NCI-H526 (cell line): ENCODE data around the gene SETBP1.

Source experiments
- DNase-seq, 2 experiments: peaks; one replicate each; lab custom pipeline; 2025; lab: John Stamatoyannopoulos, UW

The SETBP1 gene

GRCh38 chr18:45026162-45026561 lies 345.5 kb downstream of the SETBP1 start:
- DNase-seq, result no peak

DNA sequence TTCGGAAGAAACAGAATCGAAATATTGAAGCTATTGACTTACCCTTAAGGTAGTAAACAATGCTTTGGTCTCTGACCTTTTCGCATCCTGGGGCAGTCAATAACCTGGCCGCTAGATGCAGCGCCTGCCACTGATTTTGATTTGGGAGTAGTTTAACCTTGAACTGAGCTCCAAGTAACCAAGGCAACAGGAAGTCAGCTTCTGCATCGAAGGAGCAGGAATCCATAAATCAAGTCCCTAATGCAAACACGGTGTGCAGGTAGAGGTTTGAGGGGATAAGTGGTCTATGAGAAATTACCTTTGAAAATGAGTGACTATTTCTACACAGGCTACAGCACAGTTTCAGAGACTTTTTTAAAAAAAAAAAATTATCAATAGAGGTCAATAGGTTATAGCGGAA lies 353.5 kb downstream of the SETBP1 start:
- DNase-seq, result no peak

GRCh38 chr18:45037618-45038017 lies 356.9 kb downstream of the SETBP1 start:
- DNase-seq, result no peak

DNA sequence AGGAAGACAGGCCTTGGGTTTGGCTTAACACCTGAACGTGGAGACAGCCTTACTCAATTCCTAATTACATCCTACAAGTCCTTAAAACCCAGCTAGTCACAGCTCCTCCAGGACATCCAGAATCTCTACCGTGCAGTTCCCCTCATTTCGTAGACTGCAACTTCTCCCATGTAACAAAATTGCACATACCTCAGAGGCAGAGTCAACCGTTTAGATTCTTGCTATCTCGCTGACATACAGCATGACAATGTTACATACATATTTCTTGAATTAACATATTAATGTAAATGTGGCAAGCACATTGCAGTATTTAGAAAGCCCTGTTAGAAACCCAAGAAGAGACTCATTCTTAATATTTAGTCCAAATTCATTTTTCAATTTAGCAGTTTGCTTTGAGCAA lies 358.7 kb downstream of the SETBP1 start:
- no peak for DNase-seq

DNA sequence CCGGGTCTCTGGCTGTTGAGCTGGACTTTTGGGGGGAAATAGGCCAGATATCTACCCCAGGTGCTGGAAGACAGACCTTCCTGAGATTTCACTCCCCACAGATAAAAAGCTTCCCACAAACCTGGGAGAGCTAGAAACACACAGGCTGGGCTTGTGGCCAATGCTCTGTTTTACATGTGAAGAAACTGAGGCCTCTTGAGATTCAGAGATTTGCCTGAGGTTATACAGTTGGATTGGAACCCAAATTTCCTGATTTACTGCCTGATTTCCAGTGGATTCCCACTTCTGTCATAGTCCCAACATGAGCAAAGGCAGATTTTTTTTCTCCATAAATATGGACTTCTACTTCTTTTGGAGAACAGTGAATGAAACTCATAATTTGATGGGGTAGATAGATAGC lies 360.2 kb downstream of the SETBP1 start:
- no peak for DNase-seq

- no peak for DNase-seq
These were observed 364.1 kb downstream of the SETBP1 start for GRCh38 chr18:45044787-45045186.

DNA sequence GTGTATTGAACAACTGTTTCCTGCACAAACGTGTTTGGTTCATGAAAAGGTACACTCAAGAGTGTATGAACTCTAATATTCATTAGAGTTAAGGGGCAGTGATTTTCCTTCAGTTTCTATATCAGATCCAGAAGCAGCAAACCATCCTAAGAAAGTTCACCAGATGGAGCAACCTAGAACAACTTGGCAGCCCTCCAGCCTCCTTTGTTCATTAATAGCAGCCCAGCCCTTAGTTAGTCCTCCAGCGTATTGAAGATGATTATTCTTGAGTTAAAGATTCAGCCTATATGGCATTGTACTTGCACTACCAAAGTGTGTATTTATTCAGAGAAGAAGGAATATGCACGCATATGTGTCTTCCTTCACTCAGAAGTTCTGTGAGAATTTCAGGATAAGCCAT lies 365.5 kb downstream of the SETBP1 start:
- no peak for DNase-seq

GRCh38 chr18:45046961-45047360 lies 366.3 kb downstream of the SETBP1 start:
- DNase-seq, result no peak

- DNase-seq, result no peak
These were observed 369.1 kb downstream of the SETBP1 start for GRCh38 chr18:45049578-45050319.

- no peak for DNase-seq
These were observed 370.3 kb downstream of the SETBP1 start for GRCh38 chr18:45050712-45051601.

DNA sequence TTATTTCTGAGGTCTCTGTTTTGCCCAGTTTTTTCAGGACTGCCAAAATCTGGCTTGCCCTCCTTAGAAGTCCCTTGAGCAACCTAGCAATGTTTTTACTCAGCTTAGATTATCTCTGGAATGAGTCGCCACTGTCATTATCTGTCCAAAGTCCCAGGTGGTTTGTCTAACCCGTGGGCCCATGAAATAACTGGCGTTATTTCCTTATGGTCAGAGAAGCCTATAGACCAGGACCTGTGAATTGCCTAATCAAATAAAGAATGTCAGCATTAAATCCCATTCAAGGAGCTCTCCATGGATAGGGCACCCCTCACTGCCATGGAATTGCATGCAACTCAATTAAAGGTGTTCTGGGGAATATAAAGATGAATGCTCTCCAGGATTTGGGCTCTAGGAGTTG lies 373.9 kb downstream of the SETBP1 start:
- no peak for DNase-seq

GRCh38 chr18:45055811-45056210 lies 375.1 kb downstream of the SETBP1 start:
- DNase-seq, result no peak

DNA sequence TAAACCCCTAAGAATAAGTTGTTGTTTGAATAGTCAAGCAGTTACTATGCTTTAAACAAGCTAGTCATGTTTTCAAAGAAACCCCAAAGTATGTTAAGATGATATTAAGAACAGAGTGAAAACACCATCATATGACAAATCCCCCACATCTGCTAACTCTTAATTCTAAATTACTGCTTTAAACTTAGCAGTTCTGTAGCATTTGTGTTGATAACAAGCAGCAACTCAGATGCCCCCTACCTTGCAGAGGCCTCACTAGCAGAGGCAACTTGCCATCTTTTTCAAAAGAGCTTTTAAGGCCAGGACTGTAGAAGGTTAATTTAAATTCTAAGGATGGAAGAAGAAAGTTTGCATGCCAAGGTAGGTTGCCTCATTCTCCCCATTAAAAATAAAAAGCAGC lies 376.2 kb downstream of the SETBP1 start:
- DNase-seq, result no peak

DNA sequence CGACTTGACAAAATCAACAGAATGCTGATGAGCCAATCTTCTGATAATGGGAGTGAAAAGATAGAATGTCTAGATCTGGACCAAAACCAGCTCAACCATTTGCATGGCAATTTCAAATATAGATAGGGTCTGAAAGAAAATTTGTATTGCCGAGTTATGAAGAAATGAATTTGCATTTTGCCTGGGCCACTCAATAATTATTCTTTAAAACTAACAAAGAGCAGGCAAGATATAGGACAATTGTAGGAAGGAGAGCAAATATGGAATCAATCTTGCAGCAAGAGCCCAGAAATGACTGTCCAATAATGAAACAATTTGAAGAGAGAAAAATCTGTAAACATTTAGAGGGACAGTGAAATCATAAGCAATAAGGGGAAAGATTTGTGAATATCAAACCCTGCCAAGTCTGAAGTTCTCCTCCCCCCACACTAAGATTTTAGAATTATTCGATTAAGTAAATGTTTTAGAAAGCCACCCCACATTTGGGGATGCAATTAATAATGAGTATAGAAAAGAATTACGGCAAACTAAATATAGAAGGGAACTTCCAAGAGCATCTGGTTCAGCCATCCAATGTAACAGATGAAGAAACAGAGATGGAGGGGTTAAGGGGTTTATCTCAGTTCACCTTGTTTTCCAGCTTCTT lies 377.4 kb downstream of the SETBP1 start:
- DNase-seq, result no peak

DNA sequence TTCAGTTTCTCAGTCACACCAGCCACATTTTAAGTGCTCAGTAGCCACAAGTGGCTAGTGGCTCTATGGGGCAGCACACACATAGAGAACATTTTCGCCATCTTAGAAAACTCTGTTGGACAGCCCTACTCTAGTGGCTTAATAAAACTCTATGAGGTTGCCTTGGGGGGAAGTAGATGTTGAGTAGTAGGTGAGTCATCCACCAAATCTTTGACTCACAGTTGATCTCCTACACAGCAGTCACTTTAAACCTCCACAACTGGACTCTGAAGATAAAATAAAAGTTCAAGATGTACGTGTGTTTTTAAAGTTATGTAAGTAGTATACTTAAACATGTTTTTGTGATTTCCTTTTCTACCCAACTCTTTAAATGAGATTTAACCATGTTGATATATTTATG lies 379.0 kb downstream of the SETBP1 start:
- no peak for DNase-seq

GRCh38 chr18:45060102-45060501 lies 379.4 kb downstream of the SETBP1 start:
- DNase-seq, result no peak

GRCh38 chr18:45061359-45061758 lies 380.7 kb downstream of the SETBP1 start:
- no peak for DNase-seq

- DNase-seq, result no peak
These were observed 382.8 kb downstream of the SETBP1 start for GRCh38 chr18:45063246-45064038.

DNA sequence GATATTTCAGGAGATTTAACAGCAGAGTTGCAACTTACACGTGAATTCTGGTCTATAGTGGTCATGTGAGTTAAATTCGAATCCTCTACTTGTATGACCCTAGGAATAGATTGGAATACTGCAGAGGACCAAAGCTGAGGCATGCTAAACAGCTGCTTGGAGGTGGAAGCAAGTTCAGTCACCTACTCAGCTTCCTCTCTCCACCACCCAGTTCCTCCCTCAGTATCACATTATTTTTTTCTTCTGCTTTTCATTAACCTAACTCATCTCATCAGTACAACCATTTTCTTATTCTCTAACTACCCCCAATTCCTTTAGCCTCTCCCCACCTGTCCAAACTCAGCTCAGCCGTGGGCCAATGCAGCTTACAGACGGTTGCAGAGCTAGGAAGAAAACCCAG lies 385.5 kb downstream of the SETBP1 start:
- no peak for DNase-seq

GRCh38 chr18:45066886-45067285 lies 386.2 kb downstream of the SETBP1 start:
- DNase-seq, result no peak

DNA sequence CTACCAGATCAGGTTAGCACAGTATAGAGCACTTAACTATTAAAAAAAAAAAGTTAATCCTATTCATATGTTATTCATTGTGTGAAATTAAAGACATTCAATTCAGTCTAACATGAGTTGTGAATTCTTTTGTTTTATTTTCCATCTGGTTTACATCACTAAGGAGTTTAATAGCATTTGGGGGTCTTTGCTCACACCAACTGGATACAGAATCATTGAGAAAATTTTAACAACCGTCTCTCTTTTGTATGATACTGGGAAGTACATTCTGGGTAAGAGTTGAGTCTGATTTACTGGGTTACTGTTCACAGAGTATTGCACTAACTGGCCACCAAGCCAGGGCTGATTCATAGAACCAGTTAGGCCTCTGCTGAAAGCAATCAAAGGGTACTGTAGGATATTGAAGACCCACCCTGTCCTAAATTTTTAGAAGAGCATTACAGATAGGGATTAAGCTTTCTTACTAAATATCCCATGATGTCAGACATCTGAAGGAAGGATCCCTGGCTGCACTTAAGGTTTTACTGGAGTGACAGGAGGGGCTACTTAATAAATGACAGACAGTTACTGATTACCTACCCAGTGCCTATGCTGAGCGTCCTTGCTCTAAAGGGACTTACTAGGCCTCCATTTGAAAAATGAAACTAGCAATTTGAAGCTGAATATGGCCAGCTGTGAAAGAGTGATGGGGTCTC lies 387.9 kb downstream of the SETBP1 start:
- DNase-seq, result no peak
